Karpas-422 (cell line): ENCODE data around the gene GLT8D2. TPM values are rescaled to one million over a fixed set of nuclear protein-coding genes. Genes with fewer than 3 reads are reported as not detected.

ENCODE experiments used
- DNase-seq: peaks from one replicate; pipeline ENCODE4 v3.0.0-alpha.2; 2015
- H2AFZ ChIP-seq: fragments of 200-600 bp; sonication (generic); 2 replicates; pipeline ENCODE4 v1.6.1; 2014; ENCODE audit warnings: antibody characterized with exemption, low read length, mixed read lengths
- H3K27ac ChIP-seq: fragments of 200-600 bp; sonication (generic); 2 replicates; pipeline ENCODE4 v1.5.1; 2014; ENCODE audit warnings: mild to moderate bottlenecking, low read length, moderate library complexity
- H3K27me3 ChIP-seq: fragments of 200-600 bp; sonication (generic); 2 replicates; pipeline ENCODE4 v1.6.1; 2014; ENCODE audit warnings: low read length, mixed read lengths
- H3K36me3 ChIP-seq: fragments of 200-600 bp; sonication (generic); 2 replicates; pipeline ENCODE4 v1.6.1; 2014; ENCODE audit warnings: low read length, mixed read lengths; ENCODE audit not compliant: insufficient read depth
- H3K4me1 ChIP-seq: fragments of 200-600 bp; sonication (generic); 2 replicates; pipeline ENCODE4 v1.6.1; 2014; ENCODE audit warnings: mild to moderate bottlenecking, low read length, mixed read lengths
- H3K4me2 ChIP-seq: fragments of 200-600 bp; sonication (generic); 2 replicates; pipeline ENCODE4 v1.6.1; 2014; ENCODE audit warnings: low read length, low read depth, mild to moderate bottlenecking; ENCODE audit not compliant: poor library complexity, severe bottlenecking
- H3K4me3 ChIP-seq: fragments of 200-600 bp; sonication (generic); 2 replicates; pipeline ENCODE4 v1.5.1; 2014; ENCODE audit warnings: mild to moderate bottlenecking, antibody characterized with exemption, low read length, mixed read lengths
- H3K79me2 ChIP-seq: fragments of 200-600 bp; sonication (generic); 2 replicates; pipeline ENCODE4 v1.6.1; 2014; ENCODE audit warnings: mild to moderate bottlenecking, low read length, mixed read lengths
- H3K9ac ChIP-seq: fragments of 200-600 bp; sonication (generic); 2 replicates; pipeline ENCODE4 v1.6.0; 2014; ENCODE audit warnings: low read length
- H3K9me2 ChIP-seq: fragments of 200-600 bp; sonication (generic), shearing (Covaris generic); replicated peaks from 2 replicates; pipeline ENCODE4 v1.6.0; 2014; ENCODE audit warnings: mild to moderate bottlenecking, low read length, moderate library complexity; ENCODE audit not compliant: insufficient read depth
- H3K9me3 ChIP-seq: fragments of 300-700, 200-600 bp; sonication (generic); 2 replicates; pipeline ENCODE4 v1.6.1; 2014; ENCODE audit warnings: low read length, mixed read lengths
- H4K20me1 ChIP-seq: fragments of 200-600 bp; sonication (generic); 2 replicates; pipeline ENCODE4 v1.6.1; 2014; ENCODE audit warnings: mild to moderate bottlenecking, antibody characterized with exemption, low read length, low read depth; ENCODE audit not compliant: insufficient read depth
- total RNA-seq: library from RNA; depleted of rRNA; stranded (reverse); fragments of >200 nt; shearing (Covaris generic); gene quantifications from 2 replicates; pipeline ENCODE4 v1.2.3, GENCODE V29; 2014; ENCODE audit warnings: low replicate concordance

Gene GLT8D2
- total RNA-seq, 1 experiment from 2014 or later: not detected

DNA sequence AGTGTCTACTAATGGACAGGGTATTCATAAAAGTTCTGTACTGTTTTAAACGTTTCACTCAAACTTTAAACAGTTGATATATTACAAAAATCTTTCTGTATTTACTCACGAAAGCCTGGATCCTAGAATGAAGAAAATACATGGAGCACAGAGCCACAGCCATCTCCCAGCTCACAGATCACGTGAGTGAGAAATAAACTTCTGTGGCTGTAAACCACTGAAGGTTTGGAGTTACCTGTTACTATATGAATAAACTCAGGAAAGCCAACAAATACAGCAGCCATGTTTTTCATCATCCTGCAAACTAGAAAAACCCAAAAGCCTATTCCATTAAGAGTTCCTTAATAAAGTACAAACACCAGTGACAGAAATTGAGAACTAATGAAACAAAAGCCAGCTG, 85.2 kb downstream of the GLT8D2 start:
- H3K4me3 ChIP-seq: peak overlapping the region; percentile 79
- H3K27ac ChIP-seq: peak overlapping the region; percentile 62
- H3K4me2 ChIP-seq: peak overlapping the region; percentile 84
- peaks cover 62% of the 10 kb centered on the region for H3K79me2 ChIP-seq
- H3K27me3 ChIP-seq: no peaks in the 10 kb centered on the region
- H3K9me2 ChIP-seq: no peaks in the 10 kb centered on the region
- H3K36me3 ChIP-seq: peaks cover 17% of the 10 kb centered on the region; the same call in 1 of the 2 replicates
- no peak overlapping the region for H2AFZ ChIP-seq
- peaks cover 4% of the 10 kb centered on the region; the same call in 1 of the 2 replicates for H4K20me1 ChIP-seq
- H3K9ac ChIP-seq: peak overlapping the region; percentile 79
- H3K9me3 ChIP-seq: no peaks in the 10 kb centered on the region
- peaks cover 60% of the 10 kb centered on the region for H3K4me1 ChIP-seq
- DNase-seq: no peak

GRCh38 chr12:103962493-103962892, 87.5 kb downstream of the GLT8D2 start:
- peak; percentile 80 for DNase-seq
- H3K4me1 ChIP-seq: peaks cover 51% of the 10 kb centered on the region
- no peaks in the 10 kb centered on the region for H3K9me2 ChIP-seq
- no peaks in the 10 kb centered on the region; the same call in 1 of the 2 replicates for H4K20me1 ChIP-seq
- peak overlapping the region; percentile 31; the same call in 1 of the 2 replicates for H3K27ac ChIP-seq
- H3K4me3 ChIP-seq: no peak overlapping the region
- H3K27me3 ChIP-seq: no peaks in the 10 kb centered on the region
- H3K79me2 ChIP-seq: peaks cover 44% of the 10 kb centered on the region
- no peak overlapping the region for H3K4me2 ChIP-seq
- no peak overlapping the region for H2AFZ ChIP-seq
- peaks cover 7% of the 10 kb centered on the region; the same call in 1 of the 2 replicates for H3K36me3 ChIP-seq
- H3K9ac ChIP-seq: no peak overlapping the region
- no peaks in the 10 kb centered on the region for H3K9me3 ChIP-seq

GRCh38 chr12:103960616-103961227, 89.3 kb downstream of the GLT8D2 start:
- Histone ChIP-seq H3K4me2 (no peak overlapping the region), H3K9me3 (no peaks in the 10 kb centered on the region), H3K4me3 (no peak overlapping the region), H3K27ac (no peak overlapping the region), H2AFZ (no peak overlapping the region), H3K9me2 (no peaks in the 10 kb centered on the region), H3K27me3 (no peaks in the 10 kb centered on the region), H4K20me1 (no peaks in the 10 kb centered on the region), H3K4me1 (peaks cover 46% of the 10 kb centered on the region), H3K36me3 (peaks cover 7% of the 10 kb centered on the region; the same call in 1 of the 2 replicates), H3K9ac (no peak overlapping the region), H3K79me2 (peaks cover 41% of the 10 kb centered on the region)
- peak; percentile 58 for DNase-seq

GRCh38 chr12:103958621-103959020, 91.4 kb downstream of the GLT8D2 start:
- no peak overlapping the region for H2AFZ ChIP-seq
- H3K9ac ChIP-seq: peak overlapping the region; percentile 38; the same call in 1 of the 2 replicates
- H4K20me1 ChIP-seq: no peaks in the 10 kb centered on the region
- H3K79me2 ChIP-seq: peaks cover 43% of the 10 kb centered on the region
- H3K4me2 ChIP-seq: peak overlapping the region; percentile 60
- peaks cover 43% of the 10 kb centered on the region for H3K4me1 ChIP-seq
- H3K4me3 ChIP-seq: peak overlapping the region; percentile 54
- H3K27ac ChIP-seq: peak overlapping the region; percentile 53
- no peaks in the 10 kb centered on the region for H3K27me3 ChIP-seq
- DNase-seq: no peak
- peaks cover 13% of the 10 kb centered on the region for H3K36me3 ChIP-seq
- H3K9me2 ChIP-seq: no peaks in the 10 kb centered on the region
- no peaks in the 10 kb centered on the region for H3K9me3 ChIP-seq

DNA sequence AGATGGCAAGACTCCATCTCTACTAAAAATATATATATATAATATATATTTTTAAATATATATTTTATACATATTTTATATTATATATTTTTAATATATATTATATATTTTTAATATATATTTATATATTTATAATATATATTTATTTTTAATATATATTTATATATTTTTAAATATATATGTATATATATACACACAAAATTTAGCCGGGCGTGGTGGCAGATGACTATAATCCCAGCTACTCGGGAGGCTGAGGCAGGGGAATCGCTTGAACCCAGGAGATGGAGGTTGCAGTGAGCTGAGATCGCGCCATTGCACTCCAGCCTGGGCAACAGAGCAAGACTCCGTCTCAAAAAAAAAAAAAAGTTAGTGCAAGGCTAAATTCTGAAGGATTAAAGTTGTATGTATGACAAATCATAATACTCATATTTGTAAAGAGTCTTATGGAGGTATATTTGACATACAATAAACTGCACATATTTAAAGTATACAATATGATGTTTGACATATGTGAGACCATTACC, 92.1 kb downstream of the GLT8D2 start:
- H3K9me2 ChIP-seq: no peaks in the 10 kb centered on the region
- H3K27ac ChIP-seq: peak overlapping the region; percentile 82
- no peaks in the 10 kb centered on the region for H3K9me3 ChIP-seq
- peaks cover 36% of the 10 kb centered on the region for H3K4me1 ChIP-seq
- peaks cover 16% of the 10 kb centered on the region for H3K36me3 ChIP-seq
- no peaks in the 10 kb centered on the region for H4K20me1 ChIP-seq
- H2AFZ ChIP-seq: no peak overlapping the region
- peak overlapping the region; percentile 96 for H3K4me3 ChIP-seq
- no peak for DNase-seq
- no peaks in the 10 kb centered on the region for H3K27me3 ChIP-seq
- H3K9ac ChIP-seq: peak overlapping the region; percentile 91
- peaks cover 44% of the 10 kb centered on the region for H3K79me2 ChIP-seq
- peak overlapping the region; percentile 98 for H3K4me2 ChIP-seq

- peaks cover 34% of the 10 kb centered on the region for H3K4me1 ChIP-seq
- no peaks in the 10 kb centered on the region for H3K27me3 ChIP-seq
- peaks cover 28% of the 10 kb centered on the region for H3K36me3 ChIP-seq
- H3K9me2 ChIP-seq: no peaks in the 10 kb centered on the region
- peak overlapping the region; percentile 69; the same call in 1 of the 2 replicates for H2AFZ ChIP-seq
- peak overlapping the region; percentile 96 for H3K4me3 ChIP-seq
- H3K79me2 ChIP-seq: peaks cover 44% of the 10 kb centered on the region
- H3K9me3 ChIP-seq: no peaks in the 10 kb centered on the region
- H3K4me2 ChIP-seq: peak overlapping the region; percentile 98
- DNase-seq: peak; percentile 54
- H3K27ac ChIP-seq: peak overlapping the region; percentile 82
- no peaks in the 10 kb centered on the region for H4K20me1 ChIP-seq
- H3K9ac ChIP-seq: peak overlapping the region; percentile 91
These were observed 93.4 kb downstream of the GLT8D2 start for GRCh38 chr12:103956509-103957027.

GRCh38 chr12:103955811-103956508, 94.0 kb downstream of the GLT8D2 start:
- no peaks in the 10 kb centered on the region for H3K27me3 ChIP-seq
- H2AFZ ChIP-seq: peak overlapping the region; percentile 69; the same call in 1 of the 2 replicates
- H3K9me3 ChIP-seq: no peaks in the 10 kb centered on the region
- peaks cover 44% of the 10 kb centered on the region for H3K79me2 ChIP-seq
- no peaks in the 10 kb centered on the region for H3K9me2 ChIP-seq
- H4K20me1 ChIP-seq: no peaks in the 10 kb centered on the region
- peaks cover 33% of the 10 kb centered on the region for H3K36me3 ChIP-seq
- peak; percentile 70 for DNase-seq
- peaks cover 34% of the 10 kb centered on the region for H3K4me1 ChIP-seq
- H3K9ac ChIP-seq: peak overlapping the region; percentile 91
- H3K4me3 ChIP-seq: peak overlapping the region; percentile 96
- H3K27ac ChIP-seq: peak overlapping the region; percentile 82
- peak overlapping the region; percentile 98 for H3K4me2 ChIP-seq

DNA sequence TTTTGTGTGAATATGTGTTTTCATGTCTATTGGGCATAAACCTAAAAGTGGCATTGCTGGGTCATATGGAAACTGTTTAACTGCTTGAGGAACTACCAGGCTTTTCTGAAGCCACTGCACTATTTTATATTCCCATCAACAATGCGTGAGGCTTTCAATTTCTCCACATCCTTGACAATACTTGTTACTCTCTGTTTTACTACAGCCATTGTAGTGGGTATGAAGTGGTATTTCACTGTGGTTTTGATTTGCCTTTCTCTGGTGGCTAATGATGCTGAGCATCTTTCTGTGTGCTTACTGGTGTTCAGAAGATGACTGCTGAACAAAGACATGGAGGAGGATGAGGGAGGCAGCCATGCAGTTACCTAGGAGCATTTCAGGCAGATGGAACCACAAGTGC, 97.5 kb downstream of the GLT8D2 start:
- H3K27ac ChIP-seq: no peak overlapping the region
- no peaks in the 10 kb centered on the region for H3K9me2 ChIP-seq
- no peaks in the 10 kb centered on the region for H3K27me3 ChIP-seq
- no peak for DNase-seq
- no peaks in the 10 kb centered on the region for H3K9me3 ChIP-seq
- H3K36me3 ChIP-seq: peaks cover 61% of the 10 kb centered on the region
- H3K4me3 ChIP-seq: no peak overlapping the region
- H3K79me2 ChIP-seq: peaks cover 40% of the 10 kb centered on the region
- peaks cover 15% of the 10 kb centered on the region for H3K4me1 ChIP-seq
- no peak overlapping the region for H2AFZ ChIP-seq
- H3K9ac ChIP-seq: no peak overlapping the region
- no peak overlapping the region for H3K4me2 ChIP-seq
- H4K20me1 ChIP-seq: no peaks in the 10 kb centered on the region
